T-helper 1 cell treated with Interleukin-12 subunit alpha and Interleukin-12 subunit beta and Interleukin-4 antibody, amounts not matched to agents 30 μg/mL and 1 μg/mL, for 36 hours (primary cell): Measurements from ENCODE around the gene GPX2.

Experiments used
- H3K27ac Mint-ChIP-seq: one replicate; pipeline ENCODE4 v1.8.0; 2021; ENCODE audit warnings: mild to moderate bottlenecking, mixed read lengths
- H3K27me3 Mint-ChIP-seq: one replicate; pipeline ENCODE4 v1.8.0; 2021; ENCODE audit warnings: low read depth, mixed read lengths
- H3K36me3 Mint-ChIP-seq: one replicate; pipeline ENCODE4 v1.8.0; 2021; ENCODE audit warnings: low read depth, mixed read lengths
- H3K4me1 Mint-ChIP-seq: one replicate; pipeline ENCODE4 v1.8.0; 2021; ENCODE audit warnings: low read depth, mixed read lengths
- H3K4me3 Mint-ChIP-seq: one replicate; pipeline ENCODE4 v1.8.0; 2021; ENCODE audit warnings: mild to moderate bottlenecking, moderate library complexity, mixed read lengths
- H3K9me3 Mint-ChIP-seq: one replicate; pipeline ENCODE4 v1.8.0; 2021; ENCODE audit warnings: mixed read lengths

Gene GPX2

DNA sequence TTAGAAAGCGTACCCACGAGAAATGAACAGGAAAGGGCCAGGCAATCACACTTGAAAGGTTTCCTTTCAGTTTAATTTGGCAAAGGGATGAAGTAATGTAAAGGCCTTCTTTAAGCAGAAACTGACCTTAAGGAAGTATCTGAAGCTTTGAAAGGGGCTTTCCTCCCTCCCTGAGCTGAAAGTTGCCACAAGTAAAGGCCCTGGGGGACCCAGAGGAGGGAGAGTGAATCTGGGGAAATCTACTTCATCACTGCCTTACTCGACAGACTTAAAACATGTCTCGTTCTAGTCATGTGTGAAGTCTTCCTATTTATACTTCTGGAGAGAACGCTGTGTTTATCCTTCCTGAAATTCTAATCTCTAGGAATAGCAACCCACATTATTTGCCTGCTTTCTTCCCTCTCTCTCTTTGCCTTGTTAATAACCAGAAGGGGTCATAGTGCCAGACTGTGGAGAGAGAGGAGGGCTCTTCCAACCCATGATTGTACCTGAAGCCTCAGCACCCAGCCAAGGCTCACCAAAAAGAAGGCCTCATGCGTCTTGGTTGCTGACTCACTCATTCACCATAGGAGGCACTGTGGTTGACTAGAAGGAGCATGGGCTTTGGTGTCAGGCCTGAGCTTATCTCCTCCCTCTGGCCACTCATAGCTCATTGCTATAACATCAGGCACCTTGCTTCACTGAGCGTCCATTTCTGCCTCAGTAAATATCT lies 10.2 kb upstream of the GPX2 start:
- H3K36me3 Mint-ChIP-seq, result peaks cover 9% of the 10 kb centered on the region
- H3K4me1 Mint-ChIP-seq, result peaks cover 7% of the 10 kb centered on the region
- H3K27me3 Mint-ChIP-seq, result no peaks in the 10 kb centered on the region
- no peak overlapping the region for H3K4me3 Mint-ChIP-seq
- no peak overlapping the region for H3K27ac Mint-ChIP-seq
- no peaks in the 10 kb centered on the region for H3K9me3 Mint-ChIP-seq

DNA sequence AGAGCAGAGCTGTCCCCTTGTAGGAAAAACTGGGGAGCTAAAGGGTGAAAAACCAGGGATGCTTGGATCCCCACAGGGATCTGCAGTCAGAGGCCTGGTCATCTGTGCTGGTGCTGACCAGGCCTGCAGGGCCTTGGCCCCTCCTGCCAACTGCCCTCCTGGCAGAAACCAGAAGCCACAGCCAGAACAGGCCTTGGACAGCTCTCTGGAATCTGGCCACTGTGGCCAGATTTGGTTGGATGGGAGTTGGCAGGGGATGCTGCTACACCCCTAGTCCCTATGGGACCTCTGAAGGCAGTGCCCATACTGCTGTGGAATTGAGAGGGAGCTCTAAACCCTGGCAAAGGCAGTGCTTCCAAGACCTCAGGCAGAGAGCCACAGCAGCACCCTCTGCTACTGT lies 9.2 kb upstream of the GPX2 start:
- Mint-ChIP-seq H3K9me3 (no peaks in the 10 kb centered on the region), H3K4me1 (peaks cover 12% of the 10 kb centered on the region), H3K36me3 (peaks cover 13% of the 10 kb centered on the region), H3K4me3 (no peak overlapping the region), H3K27me3 (no peaks in the 10 kb centered on the region), H3K27ac (no peak overlapping the region)

DNA sequence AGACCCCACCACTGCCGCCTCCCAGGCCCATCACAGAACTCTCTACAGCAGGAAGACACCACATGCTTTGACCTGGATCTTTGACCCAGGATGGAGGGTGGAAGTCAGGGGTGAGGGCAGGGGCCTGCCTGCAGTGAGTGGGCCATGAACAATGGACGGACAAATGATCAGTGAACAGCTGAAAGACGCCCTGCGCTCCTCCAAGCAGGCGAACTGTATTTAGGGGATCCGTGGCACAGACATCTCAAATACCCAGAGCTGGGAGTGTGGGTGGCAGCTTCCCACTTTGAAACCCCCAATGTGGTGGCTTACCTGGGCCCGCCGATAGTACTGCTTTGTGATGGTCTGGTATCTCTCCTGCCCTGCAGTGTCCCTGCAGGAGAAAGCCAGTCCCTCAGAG lies 8.7 kb upstream of the GPX2 start:
- H3K36me3 Mint-ChIP-seq, result peaks cover 13% of the 10 kb centered on the region
- no peaks in the 10 kb centered on the region for H3K9me3 Mint-ChIP-seq
- peaks cover 12% of the 10 kb centered on the region for H3K4me1 Mint-ChIP-seq
- no peak overlapping the region for H3K27ac Mint-ChIP-seq
- H3K4me3 Mint-ChIP-seq, result no peak overlapping the region
- no peaks in the 10 kb centered on the region for H3K27me3 Mint-ChIP-seq

DNA sequence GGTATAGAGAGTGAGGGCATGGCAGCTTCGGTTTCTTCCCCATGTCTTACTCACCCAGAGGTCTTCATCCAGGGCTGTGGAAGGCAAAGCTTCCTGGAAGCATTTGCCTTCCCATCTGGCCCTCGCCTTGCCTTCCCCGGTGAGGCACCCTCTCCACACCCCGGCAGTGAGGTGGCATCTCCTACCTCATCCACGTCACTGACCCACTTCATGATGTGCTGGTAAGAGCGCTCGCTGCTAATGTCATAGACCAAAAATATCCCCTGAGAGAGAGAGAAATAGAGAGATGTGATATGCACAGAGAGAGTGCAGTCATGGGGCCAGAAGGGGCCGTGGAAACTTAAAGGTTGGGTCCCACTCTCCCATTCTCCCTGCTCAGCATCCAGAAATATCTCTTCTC lies 8.3 kb upstream of the GPX2 start:
- Mint-ChIP-seq H3K4me1 (peaks cover 12% of the 10 kb centered on the region), H3K9me3 (no peaks in the 10 kb centered on the region), H3K27ac (no peak overlapping the region), H3K27me3 (no peaks in the 10 kb centered on the region), H3K36me3 (peaks cover 13% of the 10 kb centered on the region), H3K4me3 (no peak overlapping the region)

DNA sequence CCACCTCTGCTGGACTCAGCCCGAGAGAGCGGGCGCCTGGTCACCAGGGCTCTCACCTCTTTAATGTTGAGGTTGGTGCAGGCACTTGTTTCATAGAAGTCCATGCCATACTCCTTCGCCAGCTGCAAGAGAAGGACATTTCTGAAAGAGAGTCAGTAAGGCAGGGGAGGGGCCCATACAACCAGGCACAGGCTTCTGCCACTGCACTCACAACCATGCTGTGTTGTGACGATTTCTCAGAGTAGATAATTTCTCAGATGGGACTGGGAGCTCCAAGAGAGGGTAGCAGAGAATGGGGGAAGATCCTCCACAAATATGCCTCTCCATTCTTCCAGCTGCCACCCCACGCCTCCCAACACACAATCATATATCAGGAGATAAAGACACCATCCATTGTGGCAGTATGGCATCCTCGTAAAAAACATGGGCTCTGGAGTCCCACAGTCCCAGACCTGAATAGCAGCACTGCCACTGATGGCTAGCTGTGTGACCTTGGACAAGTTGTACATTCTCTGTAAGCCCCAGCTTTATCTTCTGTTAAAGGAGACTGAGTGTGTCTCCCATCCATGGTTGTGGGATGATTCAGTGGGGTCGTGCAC lies 6.2 kb upstream of the GPX2 start:
- Mint-ChIP-seq H3K9me3 (no peaks in the 10 kb centered on the region), H3K4me1 (peaks cover 13% of the 10 kb centered on the region), H3K4me3 (no peak overlapping the region), H3K27ac (peak overlapping the region; percentile 45), H3K27me3 (no peaks in the 10 kb centered on the region), H3K36me3 (peaks cover 17% of the 10 kb centered on the region)

DNA sequence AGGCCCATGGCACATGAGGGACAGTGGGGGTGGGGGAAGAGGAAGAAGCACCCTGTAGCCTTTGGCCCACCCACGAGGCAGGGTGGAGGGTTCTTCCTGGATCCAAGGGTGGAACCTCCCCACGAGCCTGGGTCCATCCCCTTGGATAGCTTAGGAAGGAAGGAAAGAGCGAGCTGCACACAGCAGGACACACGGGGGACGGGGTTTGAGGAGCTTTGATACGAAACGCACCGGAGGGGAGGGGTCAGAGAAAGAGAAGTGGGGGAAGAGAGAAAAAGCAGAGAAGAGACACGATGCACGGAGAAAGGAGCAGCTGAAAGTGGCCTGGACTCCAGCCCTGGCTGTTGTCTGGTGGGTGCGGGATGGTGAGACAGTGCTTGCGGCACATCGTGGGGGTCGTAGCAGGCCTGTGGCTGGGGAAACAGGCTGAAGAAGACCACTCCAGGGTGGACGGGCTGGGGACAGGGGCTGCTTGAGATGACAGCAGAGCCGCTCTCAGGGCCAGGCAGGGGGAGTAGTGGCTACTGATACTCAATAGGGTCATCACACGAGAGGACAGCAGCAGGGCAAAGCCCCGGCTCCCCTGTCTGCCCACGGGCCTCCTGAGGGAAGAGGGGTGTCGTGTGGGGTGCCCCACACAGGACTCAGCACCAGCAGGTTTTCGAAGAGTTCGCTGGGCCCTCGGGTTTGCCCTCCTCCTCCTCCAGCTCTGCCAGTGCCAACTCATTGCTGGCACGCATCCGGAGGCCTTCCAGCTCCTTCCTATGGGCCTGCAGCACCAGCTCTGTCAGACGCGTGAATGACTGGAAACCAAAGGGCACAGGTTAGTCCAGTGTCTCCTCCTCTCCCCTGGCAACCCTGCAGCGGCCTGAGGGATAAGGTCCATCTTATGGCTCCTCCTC lies 5.4 kb upstream of the GPX2 start:
- Mint-ChIP-seq H3K27ac (no peak overlapping the region), H3K27me3 (no peaks in the 10 kb centered on the region), H3K4me3 (no peak overlapping the region), H3K36me3 (peaks cover 17% of the 10 kb centered on the region), H3K9me3 (no peaks in the 10 kb centered on the region), H3K4me1 (peaks cover 20% of the 10 kb centered on the region)

DNA sequence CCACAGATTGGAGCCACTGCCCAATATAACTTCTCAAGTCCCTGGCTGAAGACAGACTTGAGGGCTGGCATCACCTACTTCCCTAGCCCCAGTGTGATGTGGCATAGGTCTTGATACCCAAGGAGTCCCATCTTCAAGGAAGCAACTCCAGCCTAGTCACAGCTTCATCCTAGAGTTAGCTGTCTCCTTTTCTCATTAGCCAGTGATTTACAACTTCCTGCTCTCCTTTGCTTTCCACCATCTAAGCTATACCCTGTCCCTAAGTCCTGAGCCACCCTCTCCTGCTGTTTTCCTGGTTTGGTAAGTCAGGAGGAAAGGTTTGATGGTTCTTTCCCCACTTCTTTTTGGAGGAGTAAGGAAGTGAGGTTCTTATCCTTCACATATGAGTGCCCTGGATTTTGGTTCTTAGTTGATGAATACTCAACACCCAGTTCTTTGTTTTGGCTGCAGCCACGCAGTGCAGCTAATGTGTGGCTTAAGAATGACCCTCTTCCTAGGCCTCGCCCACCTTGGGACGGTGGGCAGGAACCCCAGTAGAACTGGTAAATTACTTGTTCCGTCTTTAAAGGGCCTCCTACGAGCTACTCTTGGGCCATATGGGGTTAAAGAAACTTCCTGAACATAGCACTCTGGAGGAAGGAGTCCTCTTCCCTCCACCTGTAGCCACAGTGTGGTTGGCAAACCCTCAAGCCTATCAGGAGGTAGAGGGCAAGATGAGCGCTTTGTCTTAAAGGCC lies 3.9 kb upstream of the GPX2 start:
- Mint-ChIP-seq H3K4me1 (peaks cover 14% of the 10 kb centered on the region), H3K9me3 (no peaks in the 10 kb centered on the region), H3K27me3 (no peaks in the 10 kb centered on the region), H3K4me3 (no peak overlapping the region), H3K36me3 (peaks cover 19% of the 10 kb centered on the region), H3K27ac (peak overlapping the region; percentile 59)

DNA sequence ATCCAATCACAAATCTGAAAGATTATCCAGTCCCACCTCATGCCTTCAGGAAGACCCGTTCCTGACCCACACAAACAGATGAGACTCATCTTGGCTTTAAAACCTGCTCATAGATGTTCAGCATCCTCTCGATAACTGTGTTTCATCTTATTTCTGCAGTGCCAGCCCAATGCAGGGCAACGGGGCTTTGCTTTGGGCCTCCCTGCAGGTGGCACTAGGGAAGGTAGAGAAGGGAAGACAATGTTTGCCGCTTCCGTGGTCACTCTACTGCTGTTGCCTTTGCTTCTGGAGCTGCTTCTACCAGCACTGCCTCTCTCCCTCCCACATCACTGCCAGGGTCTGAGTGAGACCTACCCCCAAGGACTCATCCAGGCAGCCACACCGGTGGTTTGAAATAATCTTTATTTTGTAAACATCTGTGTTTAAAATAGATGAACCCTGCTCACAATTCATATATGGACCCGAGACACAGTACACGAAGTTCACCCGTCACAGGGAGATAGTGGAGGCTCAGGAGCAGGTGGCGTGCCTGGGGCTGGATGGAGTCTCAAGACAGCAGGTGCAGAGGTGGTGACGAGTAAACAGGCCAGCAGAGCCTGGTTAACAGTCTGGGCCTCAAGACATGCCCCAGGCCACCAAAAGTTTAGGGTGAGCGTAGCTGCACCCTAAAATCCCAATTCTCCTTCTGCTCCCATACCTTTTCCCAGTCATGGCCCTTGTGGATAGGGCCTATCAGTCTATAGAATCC lies 3.1 kb upstream of the GPX2 start:
- H3K4me3 Mint-ChIP-seq, result no peak overlapping the region
- no peaks in the 10 kb centered on the region for H3K27me3 Mint-ChIP-seq
- H3K4me1 Mint-ChIP-seq, result peaks cover 14% of the 10 kb centered on the region
- H3K27ac Mint-ChIP-seq, result no peak overlapping the region
- peaks cover 17% of the 10 kb centered on the region for H3K36me3 Mint-ChIP-seq
- no peaks in the 10 kb centered on the region for H3K9me3 Mint-ChIP-seq

DNA sequence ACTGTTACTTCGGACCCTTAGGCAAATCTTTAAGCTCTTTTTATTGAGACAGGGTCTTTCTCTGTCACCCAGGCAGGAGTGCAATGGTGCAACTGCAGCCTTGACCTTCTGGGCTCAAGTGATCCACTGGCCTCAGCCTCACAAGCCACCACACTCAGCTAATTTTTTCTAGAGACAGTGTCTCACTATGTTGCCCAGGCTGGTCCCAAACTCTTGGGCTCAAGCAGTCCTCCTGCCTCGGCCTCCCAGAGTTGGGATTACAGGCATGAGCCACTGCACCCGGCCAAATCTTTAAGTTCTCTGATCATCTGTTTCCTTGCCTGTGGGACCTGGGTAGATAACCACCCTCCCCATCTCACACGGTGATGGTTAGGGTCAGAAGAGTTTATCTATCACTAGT lies 2.3 kb upstream of the GPX2 start:
- Mint-ChIP-seq H3K36me3 (peaks cover 22% of the 10 kb centered on the region), H3K27ac (no peak overlapping the region)

DNA sequence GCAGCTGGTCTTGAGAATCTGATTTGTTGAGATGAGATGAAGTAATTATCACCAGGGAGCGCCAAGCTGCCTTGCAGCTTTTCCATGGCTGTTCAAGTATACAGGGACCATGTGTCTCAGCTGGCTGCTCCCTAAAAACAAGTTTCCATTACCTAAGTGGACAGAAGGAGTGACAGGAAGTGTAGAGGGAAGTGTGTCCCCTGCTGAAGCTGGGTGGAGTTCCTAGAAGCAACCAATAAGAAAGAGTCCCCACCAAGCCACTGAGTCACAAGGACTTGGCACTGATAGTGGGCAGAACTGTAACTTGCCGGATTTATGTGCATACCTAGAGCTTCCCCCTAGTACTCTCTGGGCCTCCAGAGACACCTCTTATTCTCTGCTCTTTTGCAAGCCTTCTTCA lies 1.5 kb upstream of the GPX2 start:
- Mint-ChIP-seq H3K9me3 (no peaks in the 10 kb centered on the region), H3K36me3 (peaks cover 21% of the 10 kb centered on the region), H3K4me3 (no peak overlapping the region), H3K27ac (no peak overlapping the region), H3K4me1 (peaks cover 14% of the 10 kb centered on the region), H3K27me3 (no peaks in the 10 kb centered on the region)

More for the DNA sequence above, 2.3 kb upstream of the GPX2 start:
- Mint-ChIP-seq H3K4me1 (peaks cover 14% of the 10 kb centered on the region), H3K27me3 (no peaks in the 10 kb centered on the region), H3K4me3 (no peak overlapping the region), H3K9me3 (no peaks in the 10 kb centered on the region)

DNA sequence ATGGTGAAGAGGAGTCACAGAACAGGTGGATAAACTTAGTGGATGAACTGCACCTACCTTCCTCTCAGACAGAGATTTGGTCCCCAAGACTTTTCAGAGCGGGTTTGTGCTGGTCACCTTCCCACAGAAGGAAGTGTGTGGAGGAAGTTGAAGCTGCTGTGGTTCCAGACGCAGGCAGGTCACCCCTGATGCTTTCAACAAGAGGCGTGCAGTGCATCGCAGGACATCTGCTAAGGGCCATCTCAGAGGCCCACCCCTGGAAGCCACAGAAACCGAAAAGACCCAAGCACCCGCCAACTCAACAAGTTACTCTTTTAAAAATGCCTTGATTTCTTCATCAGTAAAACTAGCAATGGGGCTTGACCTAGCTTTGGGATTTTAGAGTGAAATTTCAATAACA lies 1.0 kb upstream of the GPX2 start:
- Mint-ChIP-seq H3K36me3 (peaks cover 22% of the 10 kb centered on the region), H3K27ac (no peak overlapping the region), H3K9me3 (no peaks in the 10 kb centered on the region), H3K4me3 (no peak overlapping the region), H3K27me3 (no peaks in the 10 kb centered on the region), H3K4me1 (peaks cover 17% of the 10 kb centered on the region)

DNA sequence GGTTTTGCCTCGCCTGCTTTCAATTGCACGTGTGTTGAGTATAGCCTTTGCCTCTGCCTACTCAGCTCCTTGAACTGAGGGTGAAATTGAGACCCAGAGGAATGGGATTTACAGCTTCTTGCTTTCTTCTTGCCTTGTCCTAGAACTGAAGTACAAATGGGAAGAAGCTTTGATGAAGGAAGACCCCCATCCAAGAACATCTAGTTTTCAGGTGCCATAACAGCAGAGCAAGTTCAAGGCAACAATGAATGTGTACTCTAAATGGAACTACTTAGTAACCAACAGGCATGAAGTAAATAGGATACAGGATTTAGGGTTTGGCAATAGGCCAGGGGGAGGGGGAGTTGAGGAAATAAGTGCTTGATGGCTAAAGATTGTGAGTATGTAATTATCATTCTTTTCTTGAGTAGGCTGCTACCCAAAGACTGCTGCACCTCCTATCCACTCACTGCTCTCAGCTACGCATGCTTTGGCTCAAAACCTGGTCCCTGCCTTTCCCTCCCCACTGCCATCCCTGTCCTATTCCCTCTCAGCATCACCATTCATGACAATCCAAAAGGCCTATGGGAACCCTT lies 2.1 kb downstream of the GPX2 start:
- no peak overlapping the region for H3K27ac Mint-ChIP-seq
- peaks cover 31% of the 10 kb centered on the region for H3K4me1 Mint-ChIP-seq
- H3K4me3 Mint-ChIP-seq, result no peak overlapping the region
- H3K27me3 Mint-ChIP-seq, result no peaks in the 10 kb centered on the region
- no peaks in the 10 kb centered on the region for H3K9me3 Mint-ChIP-seq
- peaks cover 28% of the 10 kb centered on the region for H3K36me3 Mint-ChIP-seq

DNA sequence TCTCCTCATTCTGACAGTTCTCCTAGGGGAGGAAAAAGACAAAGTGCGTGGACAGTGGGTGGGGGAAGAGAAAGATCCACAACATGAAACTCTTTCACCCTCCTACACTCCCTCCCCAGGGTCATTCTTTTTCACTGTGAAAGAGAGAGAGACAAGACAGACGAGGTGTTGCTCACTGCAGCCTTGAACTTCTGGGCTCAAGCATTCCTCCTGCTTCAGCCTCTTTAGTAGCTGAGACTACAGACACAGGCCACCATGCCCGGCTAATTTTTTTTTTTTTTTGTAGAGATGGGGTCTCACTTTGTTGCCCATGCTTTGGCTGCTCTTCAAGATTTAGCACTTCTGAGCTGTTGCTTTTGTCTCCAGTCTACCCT lies 2.7 kb downstream of the GPX2 start:
- H3K9me3 Mint-ChIP-seq, result no peaks in the 10 kb centered on the region
- no peak overlapping the region for H3K27ac Mint-ChIP-seq
- H3K4me1 Mint-ChIP-seq, result peaks cover 35% of the 10 kb centered on the region
- H3K27me3 Mint-ChIP-seq, result no peaks in the 10 kb centered on the region
- H3K4me3 Mint-ChIP-seq, result no peak overlapping the region
- H3K36me3 Mint-ChIP-seq, result peaks cover 28% of the 10 kb centered on the region
